Suprapubic skin (tissue), 3 donors: ENCODE measurements around the gene COMMD1.

Source experiments
- EP300 ChIP-seq: sonication (generic); formaldehyde crosslinking; IDR thresholded peaks from one replicate; pipeline ENCODE4 v1.6.1; 2017; ENCODE audit warnings: antibody characterized with exemption
- POLR2A ChIP-seq, 2 donors: fragments of 450-650 bp; IDR thresholded peaks; one replicate each; pipeline ENCODE4 v1.6.1; 2017; ENCODE audit warnings: antibody characterized with exemption in 2 of 2, mild to moderate bottlenecking in 2 of 2, moderate library complexity in 2 of 2
- TF ChIP-seq, protein P1 (sequence below), 2 donors: fragments of 200-600 bp in 1 of 2; fragments of 450-650 bp in 1 of 2; sonication (generic) in 1 of 2; IDR thresholded peaks; one replicate each; pipeline ENCODE4 v1.5.1; 2016 to 2019; ENCODE audit warnings: antibody characterized with exemption in 2 of 2, mild to moderate bottlenecking in 1 of 2, moderate library complexity in 1 of 2

DNA sequence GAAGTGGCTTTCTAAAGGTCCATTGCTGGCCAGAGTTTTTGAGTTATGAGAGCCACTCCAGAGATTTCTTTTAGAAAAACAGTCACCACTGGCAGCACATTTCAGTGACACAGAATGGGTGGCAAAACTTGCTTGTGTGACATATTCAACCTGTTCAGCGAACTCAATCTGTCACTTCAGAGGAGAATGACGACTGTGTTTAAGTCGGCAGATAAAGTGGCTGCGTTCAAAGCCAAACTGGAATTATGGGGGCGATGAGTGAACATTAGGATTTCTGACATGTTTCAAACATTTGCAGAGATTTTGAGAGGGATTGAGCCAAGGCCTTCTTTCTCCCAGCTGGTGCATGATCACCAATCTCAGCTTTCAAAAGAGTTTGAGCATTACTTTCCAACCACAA lies 150.9 kb downstream of the COMMD1 start:
- TF ChIP-seq EP300 (no peak), POLR2A (IDR thresholded peaks at IDR 0.05) (no peak)
- TF ChIP-seq, protein P1, sequence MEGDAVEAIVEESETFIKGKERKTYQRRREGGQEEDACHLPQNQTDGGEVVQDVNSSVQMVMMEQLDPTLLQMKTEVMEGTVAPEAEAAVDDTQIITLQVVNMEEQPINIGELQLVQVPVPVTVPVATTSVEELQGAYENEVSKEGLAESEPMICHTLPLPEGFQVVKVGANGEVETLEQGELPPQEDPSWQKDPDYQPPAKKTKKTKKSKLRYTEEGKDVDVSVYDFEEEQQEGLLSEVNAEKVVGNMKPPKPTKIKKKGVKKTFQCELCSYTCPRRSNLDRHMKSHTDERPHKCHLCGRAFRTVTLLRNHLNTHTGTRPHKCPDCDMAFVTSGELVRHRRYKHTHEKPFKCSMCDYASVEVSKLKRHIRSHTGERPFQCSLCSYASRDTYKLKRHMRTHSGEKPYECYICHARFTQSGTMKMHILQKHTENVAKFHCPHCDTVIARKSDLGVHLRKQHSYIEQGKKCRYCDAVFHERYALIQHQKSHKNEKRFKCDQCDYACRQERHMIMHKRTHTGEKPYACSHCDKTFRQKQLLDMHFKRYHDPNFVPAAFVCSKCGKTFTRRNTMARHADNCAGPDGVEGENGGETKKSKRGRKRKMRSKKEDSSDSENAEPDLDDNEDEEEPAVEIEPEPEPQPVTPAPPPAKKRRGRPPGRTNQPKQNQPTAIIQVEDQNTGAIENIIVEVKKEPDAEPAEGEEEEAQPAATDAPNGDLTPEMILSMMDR (IDR thresholded peaks at IDR 0.05), result no peak
